HG03460 (cell line): Measurements from ENCODE around the gene MYBPHL.
"Not testable (repeated sequence)": the region's sequence is repeated elsewhere in the genome, so short reads cannot be mapped to it uniquely, and the experiment has no call there.

Experiments used
- ATAC-seq: cut with Tn5 transposase; IDR thresholded peaks from one replicate; pipeline ENCODE4 v1.9.1; 2021; ENCODE audit not compliant: unreplicated experiment

MYBPHL gene

GRCh38 chr1:109307274-109308021 is 637 bp upstream of the MYBPHL start:
- ATAC-seq = no peak

DNA sequence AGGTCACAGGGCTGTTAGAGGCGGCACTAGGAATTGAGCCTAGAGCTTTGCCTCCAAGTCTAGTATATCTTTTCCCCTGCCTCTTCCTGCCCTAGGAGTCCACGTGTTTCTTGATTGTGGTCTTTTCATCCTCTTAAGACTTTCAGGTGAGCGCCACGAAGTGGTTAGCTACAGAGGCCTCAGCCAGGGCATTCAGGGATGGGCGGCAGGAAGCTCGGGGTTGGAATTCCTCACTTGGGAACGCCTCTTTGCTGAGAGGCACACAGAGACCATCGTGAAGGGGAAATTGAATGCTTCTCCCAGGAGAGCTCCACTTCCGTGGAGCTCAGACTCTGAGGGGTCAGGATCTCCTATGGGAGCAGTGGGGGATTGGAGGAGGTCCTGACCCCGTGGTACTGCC is 820 bp downstream of the MYBPHL start:
- ATAC-seq = not testable (repeated sequence)

GRCh38 chr1:109304226-109304920 is 2.4 kb downstream of the MYBPHL start:
- ATAC-seq = no peak

DNA sequence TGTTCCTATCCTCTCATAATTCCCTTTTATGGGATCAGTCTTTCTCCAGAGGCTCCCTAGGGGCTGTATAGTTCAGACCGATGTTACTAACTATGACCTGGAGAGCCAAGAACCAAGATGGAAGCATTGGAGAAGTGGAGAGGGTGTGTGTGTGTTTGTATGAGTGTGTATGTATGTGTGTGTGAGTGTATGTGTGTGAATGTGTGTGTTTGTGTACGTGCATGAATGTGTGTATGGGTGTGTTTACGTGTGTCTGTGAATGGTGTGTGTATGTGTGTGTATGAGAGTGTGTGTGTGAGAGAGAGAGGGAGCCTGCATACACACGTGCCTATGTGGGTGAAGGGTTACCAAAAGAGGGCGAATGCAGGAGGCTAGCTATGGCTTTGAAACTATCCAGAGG is 4.9 kb downstream of the MYBPHL start:
- ATAC-seq = no peak

DNA sequence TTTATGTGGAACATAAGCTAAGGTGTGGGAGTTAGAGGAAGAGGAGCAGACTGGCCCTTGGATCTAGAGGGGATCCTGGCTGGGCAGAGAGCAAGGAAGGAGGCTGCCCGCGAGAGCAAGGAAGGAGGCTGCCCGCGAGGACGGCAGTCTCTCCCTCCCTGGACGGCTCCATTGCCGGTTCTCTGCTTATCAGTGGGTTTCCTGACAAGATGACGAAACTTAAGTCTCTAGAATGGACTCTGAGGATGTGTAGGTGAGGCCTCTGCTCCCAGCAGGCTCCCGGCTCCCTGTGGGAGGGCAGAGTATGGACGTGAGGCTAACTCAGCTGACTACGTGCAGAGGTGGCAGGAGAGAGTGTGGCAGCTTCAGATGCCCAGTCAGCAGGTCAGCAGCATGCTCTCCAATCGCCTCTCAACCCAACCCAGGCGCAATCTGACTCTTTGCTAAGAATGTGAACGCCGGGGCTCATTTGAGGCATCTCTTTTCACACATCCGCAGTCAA is 6.1 kb downstream of the MYBPHL start:
- ATAC-seq = no peak

GRCh38 chr1:109299558-109300343 is 7.1 kb downstream of the MYBPHL start:
- ATAC-seq = no peak

GRCh38 chr1:109298666-109299557 is 7.9 kb downstream of the MYBPHL start:
- ATAC-seq = no peak

DNA sequence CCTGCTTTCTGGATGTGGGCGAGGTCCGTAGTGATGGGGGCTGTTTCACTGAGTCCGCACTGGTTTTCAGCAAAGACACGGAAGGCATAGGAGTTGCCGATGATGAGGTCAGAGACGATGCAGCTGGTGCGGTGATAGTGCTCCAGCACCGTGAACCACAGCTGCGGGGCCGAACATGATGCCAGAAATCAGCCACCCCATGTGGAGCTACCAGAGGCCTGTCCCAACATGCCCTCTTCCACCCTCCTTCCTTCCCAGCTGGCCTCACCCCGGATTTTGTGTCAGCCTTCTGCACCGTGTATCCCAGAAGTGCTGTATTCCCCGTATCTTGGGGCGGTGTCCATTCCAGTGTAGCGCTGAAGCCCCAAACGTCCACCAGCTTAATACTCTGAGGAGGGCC is 10.0 kb downstream of the MYBPHL start:
- no peak for ATAC-seq

- ATAC-seq = no peak
These were observed 10.9 kb downstream of the MYBPHL start for GRCh38 chr1:109295712-109296415.

- no peak for ATAC-seq
These were observed 12.3 kb downstream of the MYBPHL start for GRCh38 chr1:109294481-109294880.

- no peak for ATAC-seq
These were observed 13.8 kb downstream of the MYBPHL start for GRCh38 chr1:109293026-109293425.

DNA sequence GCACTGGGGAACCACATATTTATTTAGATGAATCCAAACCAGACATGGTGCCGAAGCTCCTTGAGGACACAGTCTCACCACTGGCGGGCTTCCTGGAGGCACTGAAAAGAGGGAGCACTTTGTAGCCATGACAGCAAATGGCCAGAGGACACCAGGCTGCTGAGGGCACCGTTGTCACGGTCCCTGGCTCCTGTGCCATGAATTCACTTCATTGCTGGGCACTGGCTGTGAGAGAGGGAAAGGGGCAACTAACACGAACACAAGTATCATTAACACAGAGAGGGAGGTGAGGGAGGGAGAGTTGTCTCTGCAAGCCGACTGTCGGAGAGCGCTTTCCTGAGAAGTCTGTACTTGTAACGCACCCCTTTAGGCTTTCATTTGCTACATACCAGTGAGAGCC is 14.4 kb downstream of the MYBPHL start:
- no peak for ATAC-seq

GRCh38 chr1:109290998-109291397 is 15.8 kb downstream of the MYBPHL start:
- no peak for ATAC-seq

DNA sequence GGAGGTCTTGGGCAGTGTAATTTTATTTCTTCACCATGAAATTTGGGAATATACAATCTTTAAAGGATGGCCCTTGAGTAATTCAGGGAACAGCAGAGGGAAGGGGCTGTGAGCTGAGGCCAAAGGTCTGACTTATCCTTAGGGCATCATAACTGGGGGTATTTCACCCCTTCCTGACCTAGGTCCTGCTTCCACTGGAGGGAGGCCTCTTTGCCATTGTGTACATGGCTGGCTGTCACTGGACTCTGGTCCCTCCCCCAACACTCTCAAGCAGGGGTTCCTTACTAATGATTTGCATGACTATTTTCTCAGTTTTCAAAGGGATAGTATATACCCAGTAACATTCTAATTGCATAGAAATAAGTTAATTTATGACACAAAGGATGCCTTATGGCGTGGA is 16.7 kb downstream of the MYBPHL start:
- no peak for ATAC-seq

GRCh38 chr1:109286762-109287161 is 20.0 kb downstream of the MYBPHL start:
- not testable (repeated sequence) for ATAC-seq

DNA sequence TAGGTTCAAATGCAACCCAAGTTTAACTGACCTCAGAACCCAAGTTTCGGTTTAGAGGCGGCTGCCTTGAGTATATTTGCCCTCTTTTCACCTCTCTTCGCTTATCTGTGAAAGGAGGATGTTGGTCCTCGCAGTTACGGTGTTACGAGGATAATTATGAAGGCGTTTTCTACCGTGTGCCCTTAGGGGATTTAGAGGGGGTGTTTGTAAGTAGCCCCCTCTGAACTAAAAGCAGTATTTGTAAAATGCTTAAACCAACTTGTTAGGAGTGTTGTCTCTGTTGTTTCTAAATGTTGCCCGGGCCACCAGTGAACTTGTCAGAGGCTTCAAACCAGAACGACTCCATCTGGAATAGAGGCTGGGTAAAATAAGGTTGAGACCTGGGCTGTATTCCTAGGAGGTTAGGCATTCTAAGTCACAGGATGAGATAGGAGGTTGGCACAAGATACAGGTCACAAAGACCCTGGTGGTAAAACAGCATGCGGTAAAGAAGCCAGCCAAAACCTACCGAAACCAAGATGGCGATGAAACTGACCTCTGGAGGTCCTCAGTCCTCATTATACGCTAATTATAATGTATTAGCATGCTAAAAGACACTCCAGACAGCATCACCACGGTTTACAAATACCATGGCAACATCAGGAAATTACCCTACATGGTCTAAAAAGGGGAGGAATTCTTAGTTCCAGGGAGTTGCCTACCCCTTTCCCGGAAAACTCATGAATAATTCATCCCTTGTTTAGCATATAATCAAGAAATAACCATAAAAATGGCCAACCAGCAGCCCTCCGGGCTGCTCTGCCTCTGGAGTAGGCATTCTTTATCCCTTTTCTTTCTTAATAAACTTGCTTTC is 22.8 kb downstream of the MYBPHL start:
- ATAC-seq = no peak

GRCh38 chr1:109282952-109283747 is 23.7 kb downstream of the MYBPHL start, which contains the start of gene PSRC1:
TSS of gene PSRC1 (minus strand) at chr1:109283145.
- peak; percentile 96 for ATAC-seq

- no peak for ATAC-seq
These were observed 24.3 kb downstream of the MYBPHL start for GRCh38 chr1:109282497-109282951.
